IMR-90 (cell line): ENCODE data around the gene TBC1D22B. TPM values are rescaled to one million over a fixed set of nuclear protein-coding genes. Genes with fewer than 3 reads are reported as not detected.

Experiments used
- ATAC-seq: fragments of 200-7000 bp; cut with Tn5 transposase; 2 replicates; pipeline ENCODE4 v1.9.1; 2020; ENCODE audit warnings: low read depth, mild to moderate bottlenecking, moderate library complexity
- BruUV-seq: library from RNA; stranded (reverse); fragments of 400-500 nt; replicated peaks from 2 replicates; lab custom pipeline; 2021; lab: Mats Ljungman, UMichigan
- CTCF ChIA-PET: fragments of 300-600 bp; formaldehyde crosslinking; extraction: SDS; loops from one replicate; lab custom pipeline; 2021; ENCODE audit warnings: antibody characterized with exemption; lab: Yijun Ruan, JAX
- POLR2A ChIA-PET: fragments of 300-600 bp; sonication (Branson Sonifier 250); formaldehyde crosslinking; loops from one replicate; lab custom pipeline; 2022; ENCODE audit warnings: antibody characterized with exemption; ENCODE audit not compliant: unreplicated experiment; lab: Charles Lee
- DNase-seq: peaks from one replicate; pipeline ENCODE4 v3.0.0; 2013
- H2AFZ ChIP-seq: replicated peaks from 2 replicates; pipeline ENCODE3; 2013; ENCODE audit warnings: low read length, mild to moderate bottlenecking; ENCODE audit not compliant: poor library complexity
- H2AK5ac ChIP-seq: 2 replicates; pipeline ENCODE4 v1.6.1; 2013; ENCODE audit warnings: low read depth, low read length, inconsistent platforms
- H2AK9ac ChIP-seq: replicated peaks from 2 replicates; pipeline ENCODE3; 2013; ENCODE audit warnings: mild to moderate bottlenecking, low read depth, low read length, moderate library complexity; ENCODE audit not compliant: poor library complexity
- H2BK120ac ChIP-seq: 2 replicates; pipeline ENCODE4 v1.6.1; 2013; ENCODE audit warnings: low read depth, low read length, inconsistent platforms
- H2BK15ac ChIP-seq: 3 replicates; pipeline ENCODE4 v1.6.1; 2013; ENCODE audit warnings: low read depth, low read length, inconsistent platforms
- H2BK20ac ChIP-seq: 2 replicates; pipeline ENCODE4 v1.6.1; 2013; ENCODE audit warnings: low read depth, mild to moderate bottlenecking, inconsistent platforms, low read length, moderate library complexity
- H2BK5ac ChIP-seq: 2 replicates; pipeline ENCODE4 v1.6.1; 2013; ENCODE audit warnings: mild to moderate bottlenecking, low read depth, low read length, inconsistent platforms; ENCODE audit not compliant: poor library complexity, severe bottlenecking
- H3K14ac ChIP-seq: replicated peaks from 2 replicates; pipeline ENCODE4 v1.6.1; 2013; ENCODE audit warnings: low read depth, low read length, inconsistent platforms
- H3K18ac ChIP-seq: 2 replicates; pipeline ENCODE4 v1.6.1; 2013; ENCODE audit warnings: low read depth, low read length, control low read depth
- H3K23ac ChIP-seq: 2 replicates; pipeline ENCODE4 v1.6.1; 2013; ENCODE audit warnings: low read depth, low read length, inconsistent platforms
- H3K27ac ChIP-seq: 2 replicates; pipeline ENCODE4 v1.5.1; 2013; ENCODE audit warnings: mild to moderate bottlenecking, control low read depth, low read length; ENCODE audit not compliant: insufficient read depth
- H3K27me3 ChIP-seq: 2 replicates; pipeline ENCODE4 v1.6.1; 2013; ENCODE audit warnings: low read length; ENCODE audit not compliant: control insufficient read depth, insufficient read depth
- H3K36me3 ChIP-seq: 2 replicates; pipeline ENCODE4 v1.6.1; 2013; ENCODE audit warnings: low read length, mixed read lengths; ENCODE audit not compliant: control insufficient read depth, insufficient read depth
- H3K4ac ChIP-seq: 2 replicates; pipeline ENCODE4 v1.6.1; 2013; ENCODE audit warnings: low read depth, low read length, inconsistent platforms
- H3K4me1 ChIP-seq: 2 replicates; pipeline ENCODE4 v1.6.1; 2013; ENCODE audit warnings: low read length, mixed read lengths; ENCODE audit not compliant: control insufficient read depth, insufficient read depth
- H3K4me2 ChIP-seq: 2 replicates; pipeline ENCODE4 v1.6.1; 2013; ENCODE audit warnings: low read depth, mild to moderate bottlenecking, control low read depth, low read length, moderate library complexity
- H3K4me3 ChIP-seq: 2 replicates; pipeline ENCODE4 v1.5.1; 2013; ENCODE audit warnings: low read depth, mild to moderate bottlenecking, control low read depth, low read length, moderate library complexity; ENCODE audit not compliant: insufficient read depth
- H3K56ac ChIP-seq: 2 replicates; pipeline ENCODE4 v1.6.1; 2013; ENCODE audit warnings: low read length, inconsistent platforms; ENCODE audit not compliant: insufficient read depth; ENCODE audit errors: extremely low read depth
- H3K79me1 ChIP-seq, 2 experiments: 2 replicates each; pipeline ENCODE4 v1.6.1; 2013; ENCODE audit warnings: low read length in 2 of 2, inconsistent platforms in 1 of 2, low read depth in 1 of 2
- H3K9ac ChIP-seq: 2 replicates; pipeline ENCODE4 v1.6.1; 2013; ENCODE audit warnings: low read depth, low read length, control low read depth
- H3K9me1 ChIP-seq: 2 replicates; pipeline ENCODE4 v1.6.1; 2013; ENCODE audit warnings: low read length, inconsistent platforms; ENCODE audit not compliant: insufficient read depth
- H3K9me3 ChIP-seq: 2 replicates; pipeline ENCODE4 v1.6.1; 2013; ENCODE audit warnings: low read length; ENCODE audit not compliant: control insufficient read depth, insufficient read depth
- H4K20me1 ChIP-seq: 2 replicates; pipeline ENCODE4 v1.6.1; 2013; ENCODE audit warnings: low read length, inconsistent platforms; ENCODE audit not compliant: insufficient read depth
- H4K5ac ChIP-seq: 2 replicates; pipeline ENCODE4 v1.6.1; 2013; ENCODE audit warnings: mild to moderate bottlenecking, low read depth, low read length, control low read depth
- H4K8ac ChIP-seq, 2 experiments: 2 replicates each; pipeline ENCODE4 v1.6.1; 2013; ENCODE audit warnings: low read depth in 2 of 2, low read length in 2 of 2, control low read depth in 1 of 2, inconsistent platforms in 1 of 2
- H4K91ac ChIP-seq: 2 replicates; pipeline ENCODE4 v1.6.1; 2013; ENCODE audit warnings: low read depth, low read length, inconsistent platforms; ENCODE audit not compliant: insufficient read depth
- BHLHE40 ChIP-seq: fragments of 150-350 bp; IDR thresholded peaks from 2 replicates; pipeline ENCODE4 v1.6.1; 2016; ENCODE audit warnings: mild to moderate bottlenecking, low read depth, low read length
- CEBPB ChIP-seq: IDR thresholded peaks from 2 replicates; pipeline ENCODE4 v1.6.1; 2012; ENCODE audit warnings: low read depth, low read length, improper control_type of control experiment
- CHD1 ChIP-seq: IDR thresholded peaks from 2 replicates; pipeline ENCODE4 v1.6.1; 2012; ENCODE audit warnings: low read depth, low read length, improper control_type of control experiment
- CTCF ChIP-seq: conservative IDR thresholded peaks from 2 replicates; pipeline ENCODE4 v1.5.1; 2012; ENCODE audit warnings: mild to moderate bottlenecking, low read depth, low read length, improper control_type of control experiment
- FOS ChIP-seq: fragments of 150-350 bp; IDR thresholded peaks from 2 replicates; pipeline ENCODE4 v1.6.1; 2016; ENCODE audit warnings: low read depth, low read length
- MAFK ChIP-seq: IDR thresholded peaks from 2 replicates; pipeline ENCODE4 v1.6.1; 2012; ENCODE audit warnings: low read depth, low read length, improper control_type of control experiment
- MAZ ChIP-seq: IDR thresholded peaks from 2 replicates; pipeline ENCODE4 v1.6.1; 2012; ENCODE audit warnings: low read depth, mild to moderate bottlenecking, low read length, improper control_type of control experiment, moderate library complexity, borderline replicate concordance
- MXI1 ChIP-seq: IDR thresholded peaks from 2 replicates; pipeline ENCODE4 v1.6.1; 2012; ENCODE audit warnings: low read depth, mild to moderate bottlenecking, low read length, moderate library complexity, borderline replicate concordance
- NFE2L2 ChIP-seq: fragments of 150-350 bp; IDR thresholded peaks from 2 replicates; pipeline ENCODE4 v1.6.1; 2016; ENCODE audit warnings: low read depth, mild to moderate bottlenecking, low read length
- POLR2A ChIP-seq: IDR thresholded peaks from 2 replicates; pipeline ENCODE4 v1.6.1; 2012; ENCODE audit warnings: mild to moderate bottlenecking, low read depth, low read length
- RAD21 ChIP-seq: IDR thresholded peaks from 2 replicates; pipeline ENCODE4 v1.6.1; 2012; ENCODE audit warnings: low read length, improper control_type of control experiment
- RCOR1 ChIP-seq: IDR thresholded peaks from 2 replicates; pipeline ENCODE4 v1.6.1; 2012; ENCODE audit warnings: mild to moderate bottlenecking, low read length, improper control_type of control experiment; ENCODE audit not compliant: insufficient replicate concordance
- RFX5 ChIP-seq: IDR thresholded peaks from 2 replicates; pipeline ENCODE4 v1.8.0; 2012; ENCODE audit warnings: low read depth, mild to moderate bottlenecking, low read length, moderate library complexity
- SMC3 ChIP-seq: fragments of 150-350 bp; IDR thresholded peaks from 2 replicates; pipeline ENCODE4 v1.6.1; 2016; ENCODE audit warnings: low read depth, mild to moderate bottlenecking, antibody characterized with exemption, low read length, moderate library complexity
- USF2 ChIP-seq: fragments of 150-350 bp; IDR thresholded peaks from 2 replicates; pipeline ENCODE4 v1.6.1; 2017; ENCODE audit warnings: mild to moderate bottlenecking, antibody characterized with exemption, low read length, low read depth
- WGBS, 2 experiments: methylation state at CpG; one replicate each; pipeline versions ENCODE4 v1.1.5 to v1.1.7; 2013; ENCODE audit warnings: missing lambda C conversion rate in 2 of 2; ENCODE audit not compliant: insufficient read length in 1 of 2; ENCODE audit errors: extremely low coverage in 2 of 2; 5-methylcytosine and 5-hydroxymethylcytosine counted together
- dilution Hi-C: fragments of 300-500 bp; cut with HindIII; formaldehyde crosslinking; loops from one replicate; pipeline ENCODE4 v1.14.3; 2018; ENCODE audit warnings: low sequenced_read_pairs; ENCODE audit not compliant: unreplicated experiment
- in situ Hi-C: fragments of 300-500 bp; cut with MboI; formaldehyde crosslinking; loops from 3 replicates; pipeline ENCODE4 v1.14.3; 2019; ENCODE audit warnings: low sequenced_read_pairs, inconsistent platforms, mixed read lengths
- intact Hi-C: fragments of 100-400 bp; cut with micrococcal nuclease; formaldehyde crosslinking; loops from 2 replicates; pipeline ENCODE4 v1.10.0; 2022
- polyA plus RNA-seq, 3 experiments: library from polyadenylated mRNA; depleted of rRNA; stranded (reverse); fragments of >200 nt; gene quantifications; 2 replicates each; pipeline ENCODE4 v1.2.3, GENCODE V29; 2012; ENCODE audit warnings: low replicate concordance in 1 of 3
- total RNA-seq: library from RNA; depleted of rRNA; stranded (reverse); fragments of >200 nt; gene quantifications from 2 replicates; pipeline ENCODE4 v1.2.3, GENCODE V29; 2012
- TF ChIP-seq, protein P1 (sequence below): fragments of 150-350 bp; IDR thresholded peaks from 2 replicates; pipeline ENCODE4 v1.6.1; 2016; ENCODE audit warnings: low read depth, mild to moderate bottlenecking, low read length, moderate library complexity, borderline replicate concordance

Gene TBC1D22B
- total and polyA plus RNA-seq, 2 of the 4 experiments (the other 2 are of a cell fraction) = 6.6 to 7.5 TPM

DNA sequence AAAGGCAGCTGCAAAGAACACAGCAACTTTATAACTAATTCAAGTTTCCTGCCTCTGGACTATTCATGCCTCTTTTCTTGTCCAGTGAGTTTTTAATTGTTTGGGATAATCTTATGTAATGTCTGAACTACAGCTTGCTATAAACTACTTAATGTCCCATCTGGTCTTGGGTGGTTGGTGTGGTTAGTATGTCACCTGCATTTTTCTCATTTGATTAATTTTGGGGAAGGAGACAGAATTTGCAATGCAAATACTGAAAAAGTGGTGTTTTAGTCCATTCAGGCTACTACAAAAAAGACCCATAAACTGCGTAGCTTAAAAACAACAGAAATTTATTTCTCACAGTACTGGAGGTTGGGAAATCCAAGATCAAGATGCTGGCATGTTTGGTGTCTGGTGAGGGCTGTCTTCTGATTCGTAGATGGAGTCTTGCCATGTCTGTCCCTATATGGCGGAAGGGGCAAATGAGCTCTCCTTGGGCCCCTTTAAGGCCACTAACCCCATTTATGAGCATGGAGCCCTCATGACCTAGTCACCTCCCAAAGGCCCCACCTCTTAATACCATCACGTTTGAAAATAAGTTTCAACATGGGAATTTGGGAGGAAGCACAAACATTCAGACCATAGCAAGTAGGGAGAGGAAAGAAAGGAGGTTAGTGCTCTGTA, 118.6 kb downstream of the TBC1D22B start:
- dilution Hi-C loops (no loop called here), in situ Hi-C loops (no loop called here), intact Hi-C loops (no loop called here)
- H3K27ac ChIP-seq = no peak overlapping the region
- no peak for TF ChIP-seq USF2
- TF ChIP-seq MXI1 = no peak
- TF ChIP-seq BHLHE40 = no peak
- no peak for TF ChIP-seq MAZ
- no peak for TF ChIP-seq CEBPB
- TF ChIP-seq RFX5 = no peak
- TF ChIP-seq, protein P1, sequence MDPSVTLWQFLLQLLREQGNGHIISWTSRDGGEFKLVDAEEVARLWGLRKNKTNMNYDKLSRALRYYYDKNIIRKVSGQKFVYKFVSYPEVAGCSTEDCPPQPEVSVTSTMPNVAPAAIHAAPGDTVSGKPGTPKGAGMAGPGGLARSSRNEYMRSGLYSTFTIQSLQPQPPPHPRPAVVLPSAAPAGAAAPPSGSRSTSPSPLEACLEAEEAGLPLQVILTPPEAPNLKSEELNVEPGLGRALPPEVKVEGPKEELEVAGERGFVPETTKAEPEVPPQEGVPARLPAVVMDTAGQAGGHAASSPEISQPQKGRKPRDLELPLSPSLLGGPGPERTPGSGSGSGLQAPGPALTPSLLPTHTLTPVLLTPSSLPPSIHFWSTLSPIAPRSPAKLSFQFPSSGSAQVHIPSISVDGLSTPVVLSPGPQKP = no peak
- TF ChIP-seq SMC3 = no peak
- TF ChIP-seq RCOR1 = no peak
- TF ChIP-seq RAD21 = no peak
- no peak for TF ChIP-seq NFE2L2
- TF ChIP-seq POLR2A = no peak
- no peak for TF ChIP-seq CHD1
- TF ChIP-seq FOS = no peak
- TF ChIP-seq CTCF = no peak
- TF ChIP-seq MAFK = no peak
- no peak overlapping the region for H2BK120ac ChIP-seq
- no peak overlapping the region for H4K5ac ChIP-seq
- no peak overlapping the region for H3K4me3 ChIP-seq
- H2BK20ac ChIP-seq = no peak overlapping the region
- no peak overlapping the region for H2AK9ac ChIP-seq
- peaks cover 6% of the 10 kb centered on the region; the same call in 1 of the 2 replicates for H4K20me1 ChIP-seq
- no peak overlapping the region for H4K8ac ChIP-seq
- no peak overlapping the region for H2AFZ ChIP-seq
- no peak overlapping the region for H4K91ac ChIP-seq
- no peaks in the 10 kb centered on the region for H3K27me3 ChIP-seq
- H2BK15ac ChIP-seq = no peak overlapping the region
- no peak overlapping the region for H3K23ac ChIP-seq
- H3K4ac ChIP-seq = no peak overlapping the region
- H3K9ac ChIP-seq = no peak overlapping the region
- no peaks in the 10 kb centered on the region for H3K9me3 ChIP-seq
- no peak overlapping the region for H3K56ac ChIP-seq
- H3K18ac ChIP-seq = no peak overlapping the region
- DNase-seq = no peak
- no peak for ATAC-seq
- peaks cover 3% of the 10 kb centered on the region; the same call in 1 of the 2 replicates for H3K4me1 ChIP-seq
- peaks cover 17 to 22% of the 10 kb centered on the region in 2 experiments; a peak in 3 of 4 replicates for H3K79me1 ChIP-seq
- ChIA-PET CTCF (no interaction called here), POLR2A (no interaction called here)
- no peak overlapping the region for H2AK5ac ChIP-seq
- H3K36me3 ChIP-seq = peaks cover 24% of the 10 kb centered on the region
- 0 out of 2 replicates have a peak, but pooled peaks cover 5% of the 10 kb centered on the region for H3K9me1 ChIP-seq
- no peak overlapping the region for H3K14ac ChIP-seq
- no CpG with 5 or more reads among the region's 4 CpGs for WGBS, 2 experiments
- no peak overlapping the region for H2BK5ac ChIP-seq
- no peak overlapping the region for H3K4me2 ChIP-seq
- no TSS peak for BruUV-seq
